SU-DHL-6 (cell line): ENCODE data around the gene PCDHB1.

Experiments
- CTCF ChIP-seq: fragments of 200-600 bp; sonication (generic); IDR thresholded peaks from one replicate; pipeline ENCODE4 v1.5.1; 2017; ENCODE audit warnings: antibody characterized with exemption, mild to moderate bottlenecking, low read length, moderate library complexity; ENCODE audit not compliant: insufficient read depth, poor library complexity, severe bottlenecking
- EZH2phosphoT487 ChIP-seq: fragments of 200-600 bp; sonication (generic), shearing (Covaris generic); conservative IDR thresholded peaks from 2 replicates; pipeline ENCODE4 v1.6.1; 2018; ENCODE audit warnings: mild to moderate bottlenecking, antibody characterized with exemption, low read length, moderate library complexity, mixed read lengths

- TF ChIP-seq CTCF: no peak
- no peak for TF ChIP-seq EZH2phosphoT487
Measured at GRCh38 chr5:141039517-141039916, 11.7 kb upstream of the PCDHB1 start.
